ENCODE measurements around the gene USP37. TPM values are rescaled to one million over a fixed set of nuclear protein-coding genes. Genes with fewer than 3 reads are reported as not detected.

The USP37 gene
- total and polyA plus RNA-seq, 2 of the 13 experiments (the other 11 are each of a cell fraction or from before 2014, with no cell fraction given): 6.5 to 30.6 TPM

GRCh38 chr2:218567797-218568189 is 358 bp downstream of the USP37 start (continued):
- TF ChIP-seq ZBED4 (CRISPR knock-in tag; IDR thresholded peaks at IDR 0.05; ENCODE audit: borderline replicate concordance) (no peak), HMG20B (CRISPR knock-in tag; conservative IDR thresholded peaks at IDR 0.05) (0 out of 2 replicates have a peak, but pooled peaks have one; percentile 7), YEATS4 (CRISPR knock-in tag; IDR thresholded peaks at IDR 0.05; ENCODE audit: borderline replicate concordance) (no peak), ZNF12 (CRISPR knock-in tag; IDR thresholded peaks at IDR 0.05) (peak; percentile 2; the same call in 1 of the 2 replicates), SOX13 (IDR thresholded peaks at IDR 0.05) (no peak), SOX13 (CRISPR knock-in tag; conservative IDR thresholded peaks at IDR 0.05 in 1 of 2, IDR thresholded peaks at IDR 0.05 in 1 of 2) (no peak), NR2F6 (IDR thresholded peaks at IDR 0.05) (no peak), NR2F6 (CRISPR knock-in tag; IDR thresholded peaks at IDR 0.05) (no peak), NKX3-1 (CRISPR knock-in tag; IDR thresholded peaks at IDR 0.05) (0 out of 2 replicates have a peak, but pooled peaks have one; percentile 2), NONO (IDR thresholded peaks at IDR 0.05) (no peak), NONO (CRISPR knock-in tag; conservative IDR thresholded peaks at IDR 0.05) (0 out of 2 replicates have a peak, but pooled peaks have one; percentile 11), ZNF143 (CRISPR knock-in tag; IDR thresholded peaks at IDR 0.05) (no peak), PRDM15 (CRISPR knock-in tag; IDR thresholded peaks at IDR 0.05) (no peak), ZSCAN9 (CRISPR knock-in tag; IDR thresholded peaks at IDR 0.05; ENCODE audit: borderline replicate concordance) (peak; percentile 9; the same call in 1 of the 2 replicates), ZNF512 (CRISPR knock-in tag; IDR thresholded peaks at IDR 0.05) (no peak), ZNF282 (IDR thresholded peaks at IDR 0.05; ENCODE audit: partially characterized antibody) (no peak), ZMYM3 (CRISPR knock-in tag; IDR thresholded peaks at IDR 0.05) (no peak), ZSCAN31 (CRISPR knock-in tag; IDR thresholded peaks at IDR 0.05; ENCODE audit: low read depth) (no peak), ZNF101 (CRISPR knock-in tag; IDR thresholded peaks at IDR 0.05; ENCODE audit: borderline replicate concordance, low read depth) (no peak), KMT2A (CRISPR knock-in tag; IDR thresholded peaks at IDR 0.05) (no peak), ZNF577 (CRISPR knock-in tag; IDR thresholded peaks at IDR 0.05; ENCODE audit: borderline replicate concordance, low read depth) (0 out of 2 replicates have a peak, but pooled peaks have one; percentile 61), KLF6 (CRISPR knock-in tag; IDR thresholded peaks at IDR 0.05) (no peak), HNF4A (CRISPR knock-in tag; IDR thresholded peaks at IDR 0.05) (peak; percentile 10; the same call in 1 of the 2 replicates), ZFP36L1 (CRISPR knock-in tag; IDR thresholded peaks at IDR 0.05) (no peak), MAF1 (CRISPR knock-in tag; IDR thresholded peaks at IDR 0.05; ENCODE audit: borderline replicate concordance) (no peak)

Data from HepG2 (cell line).